ENCODE results near the gene KMT2D.

The KMT2D gene

GRCh38 chr12:49052451-49053208 is 8.0 kb downstream of the KMT2D start:
- TF ChIP-seq POLR2A (IDR thresholded peaks at IDR 0.05; ENCODE audit: extremely low read depth, insufficient read length) (no peak), MAX (IDR thresholded peaks at IDR 0.05; ENCODE audit: low read depth, low read length) (no peak)
- TF ChIP-seq, protein P1, sequence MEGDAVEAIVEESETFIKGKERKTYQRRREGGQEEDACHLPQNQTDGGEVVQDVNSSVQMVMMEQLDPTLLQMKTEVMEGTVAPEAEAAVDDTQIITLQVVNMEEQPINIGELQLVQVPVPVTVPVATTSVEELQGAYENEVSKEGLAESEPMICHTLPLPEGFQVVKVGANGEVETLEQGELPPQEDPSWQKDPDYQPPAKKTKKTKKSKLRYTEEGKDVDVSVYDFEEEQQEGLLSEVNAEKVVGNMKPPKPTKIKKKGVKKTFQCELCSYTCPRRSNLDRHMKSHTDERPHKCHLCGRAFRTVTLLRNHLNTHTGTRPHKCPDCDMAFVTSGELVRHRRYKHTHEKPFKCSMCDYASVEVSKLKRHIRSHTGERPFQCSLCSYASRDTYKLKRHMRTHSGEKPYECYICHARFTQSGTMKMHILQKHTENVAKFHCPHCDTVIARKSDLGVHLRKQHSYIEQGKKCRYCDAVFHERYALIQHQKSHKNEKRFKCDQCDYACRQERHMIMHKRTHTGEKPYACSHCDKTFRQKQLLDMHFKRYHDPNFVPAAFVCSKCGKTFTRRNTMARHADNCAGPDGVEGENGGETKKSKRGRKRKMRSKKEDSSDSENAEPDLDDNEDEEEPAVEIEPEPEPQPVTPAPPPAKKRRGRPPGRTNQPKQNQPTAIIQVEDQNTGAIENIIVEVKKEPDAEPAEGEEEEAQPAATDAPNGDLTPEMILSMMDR (IDR thresholded peaks at IDR 0.05; ENCODE audit: low read depth, low read length) = no peak
- no peak for DNase-seq (ENCODE audit: low read depth)
- no peak overlapping the region for H3K4me3 ChIP-seq (ENCODE audit: low read depth, low read length)

GRCh38 chr12:49051777-49052438 is 8.7 kb downstream of the KMT2D start:
- DNase-seq (ENCODE audit: low read depth) = no peak
- H3K4me3 ChIP-seq (ENCODE audit: low read depth, low read length) = no peak overlapping the region
- TF ChIP-seq MYC (IDR thresholded peaks at IDR 0.05; ENCODE audit: low read depth, low read length) (no peak), POLR2A (IDR thresholded peaks at IDR 0.05; ENCODE audit: extremely low read depth, insufficient read length) (no peak), MAX (IDR thresholded peaks at IDR 0.05; ENCODE audit: low read depth, low read length) (no peak)
- TF ChIP-seq, protein P1 (IDR thresholded peaks at IDR 0.05; ENCODE audit: low read depth, low read length) = no peak

DNA sequence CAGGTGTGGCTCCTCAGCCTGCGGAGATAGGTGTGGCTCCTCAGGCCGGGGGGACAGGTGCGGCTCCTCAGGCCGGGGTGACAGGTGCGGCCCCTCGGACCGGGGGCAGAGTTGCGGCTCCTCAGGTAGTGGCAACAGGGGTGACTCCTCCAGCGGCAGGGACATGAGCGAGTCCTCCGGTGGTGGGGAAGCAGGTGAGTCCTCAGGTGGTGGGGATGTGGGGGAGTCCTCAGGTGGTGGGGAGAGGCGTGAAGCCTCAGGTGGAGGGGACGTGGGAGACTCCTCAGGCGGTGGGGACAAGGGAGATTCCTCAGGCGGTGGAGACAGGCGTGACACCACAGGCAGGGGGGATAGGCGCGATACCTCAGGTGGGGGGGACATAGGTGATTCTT is 9.2 kb downstream of the KMT2D start:
- no peak for DNase-seq (ENCODE audit: low read depth)
- no peak overlapping the region for H3K4me3 ChIP-seq (ENCODE audit: low read depth, low read length)
- TF ChIP-seq POLR2A (IDR thresholded peaks at IDR 0.05; ENCODE audit: extremely low read depth, insufficient read length) = no peak
- TF ChIP-seq, protein P1 (IDR thresholded peaks at IDR 0.05; ENCODE audit: low read depth, low read length) = no peak
- TF ChIP-seq MYC (IDR thresholded peaks at IDR 0.05; ENCODE audit: low read depth, low read length) = no peak
- TF ChIP-seq MAX (IDR thresholded peaks at IDR 0.05; ENCODE audit: low read depth, low read length) = no peak

DNA sequence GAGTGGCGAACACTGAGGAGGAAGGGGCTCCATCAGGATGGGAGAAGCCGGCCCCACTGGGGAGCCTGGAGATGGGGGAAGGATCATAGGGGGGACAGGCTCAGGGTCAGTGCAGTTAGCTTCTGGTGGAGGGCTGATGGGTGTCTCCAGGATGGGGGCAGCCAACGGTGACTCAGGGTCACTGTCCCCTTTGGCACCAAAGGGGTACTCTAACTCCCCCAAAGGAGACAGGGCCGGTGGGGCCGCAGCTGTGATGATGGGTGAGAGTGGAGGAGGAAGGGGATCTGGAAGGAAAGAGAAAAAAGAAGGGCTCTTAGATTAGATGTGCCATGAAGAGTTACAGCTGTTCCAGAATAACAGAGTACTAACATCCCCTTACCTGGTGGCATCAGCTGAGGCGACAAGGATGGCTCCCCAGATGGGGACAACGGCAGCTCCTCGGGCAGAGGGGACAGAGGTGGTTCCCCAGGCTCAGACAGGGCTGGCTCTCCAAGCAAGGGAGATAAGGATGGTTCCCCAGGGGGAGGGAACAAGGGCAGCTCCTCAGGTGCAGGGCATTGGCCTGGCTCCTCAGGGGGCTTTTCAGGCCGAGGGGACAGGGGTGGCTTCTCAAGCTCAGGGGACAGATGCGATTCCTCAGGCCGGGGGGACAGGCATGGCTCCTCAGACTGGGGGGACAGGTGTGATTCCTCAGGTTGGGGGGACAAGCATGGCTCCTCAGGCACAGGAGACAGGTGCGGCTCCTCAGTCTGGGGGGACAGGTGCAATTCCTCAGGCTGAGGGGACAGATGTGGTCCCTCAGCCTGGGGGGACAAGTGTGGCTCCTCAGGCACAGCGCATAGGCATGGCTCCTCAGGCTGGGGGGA is 9.9 kb downstream of the KMT2D start:
- no peak overlapping the region for H3K4me3 ChIP-seq (ENCODE audit: low read depth, low read length)
- no peak for TF ChIP-seq MAX (IDR thresholded peaks at IDR 0.05; ENCODE audit: low read depth, low read length)
- TF ChIP-seq MYC (IDR thresholded peaks at IDR 0.05; ENCODE audit: low read depth, low read length) = no peak
- TF ChIP-seq, protein P1 (IDR thresholded peaks at IDR 0.05; ENCODE audit: low read depth, low read length) = no peak
- TF ChIP-seq POLR2A (IDR thresholded peaks at IDR 0.05; ENCODE audit: extremely low read depth, insufficient read length) = no peak
- DNase-seq (ENCODE audit: low read depth) = no peak

DNA sequence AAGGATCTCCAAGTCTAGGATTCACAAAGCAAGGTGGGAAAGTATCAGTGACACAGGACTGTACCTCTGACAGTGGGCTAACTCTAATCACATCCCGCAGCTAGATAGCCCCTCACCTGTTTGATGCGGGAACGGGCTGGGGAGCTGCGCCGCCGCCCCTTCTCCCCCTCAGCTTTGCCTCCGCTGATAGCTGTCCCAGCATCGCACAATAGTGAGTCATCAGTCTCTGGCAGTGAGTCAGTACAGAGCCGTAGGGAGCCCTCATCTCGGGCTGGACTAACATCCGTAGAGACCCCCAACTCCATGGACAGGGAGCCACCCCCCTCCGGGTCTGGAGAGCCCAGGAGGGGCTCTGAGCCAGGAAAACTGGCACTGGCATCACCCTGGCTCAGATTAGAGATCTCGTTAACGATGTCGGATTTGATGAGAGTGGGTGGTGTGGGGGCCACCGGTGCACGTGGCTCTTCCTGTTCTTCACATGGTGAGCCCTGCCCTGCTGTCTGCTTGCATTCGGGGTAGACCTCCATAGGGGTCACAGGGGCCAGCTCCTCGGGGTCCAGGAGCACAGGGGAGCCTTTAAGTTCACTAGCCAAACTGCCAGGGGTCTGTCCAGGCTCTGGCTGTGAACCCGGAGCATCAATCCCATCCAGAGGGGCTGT is 10.9 kb downstream of the KMT2D start:
- no peak for TF ChIP-seq POLR2A (IDR thresholded peaks at IDR 0.05; ENCODE audit: extremely low read depth, insufficient read length)
- TF ChIP-seq, protein P1 (IDR thresholded peaks at IDR 0.05; ENCODE audit: low read depth, low read length) = no peak
- no peak for TF ChIP-seq MAX (IDR thresholded peaks at IDR 0.05; ENCODE audit: low read depth, low read length)
- no peak for TF ChIP-seq MYC (IDR thresholded peaks at IDR 0.05; ENCODE audit: low read depth, low read length)
- no peak overlapping the region for H3K4me3 ChIP-seq (ENCODE audit: low read depth, low read length)
- DNase-seq (ENCODE audit: low read depth) = no peak
